HG03060 (cell line): ENCODE results near the gene CCL23.

Experiments used
- ATAC-seq: cut with Tn5 transposase; IDR thresholded peaks from one replicate; pipeline ENCODE4 v1.9.1; 2021; ENCODE audit warnings: low read depth, moderate number of reproducible peaks; ENCODE audit not compliant: unreplicated experiment

Gene CCL23

DNA sequence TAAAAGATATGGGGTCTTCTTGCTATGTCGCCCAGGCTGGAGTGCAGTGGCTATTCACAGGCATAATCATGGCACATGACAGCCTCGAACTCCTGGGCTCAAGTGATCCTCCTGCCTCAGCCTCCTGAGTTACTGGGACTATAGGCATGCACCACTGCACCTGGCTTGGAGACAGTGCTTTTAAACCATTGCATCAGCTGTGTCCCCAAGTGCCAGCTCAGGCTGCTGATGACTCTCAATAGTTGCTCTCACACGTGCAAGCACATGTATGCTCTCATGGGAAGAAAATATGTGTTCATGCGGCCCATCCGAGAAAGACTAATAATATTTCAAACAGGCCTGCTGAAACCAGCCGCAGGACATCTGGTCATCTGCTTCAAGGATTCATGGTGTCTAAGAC, 45.2 kb downstream of the CCL23 start:
- no peak for ATAC-seq

DNA sequence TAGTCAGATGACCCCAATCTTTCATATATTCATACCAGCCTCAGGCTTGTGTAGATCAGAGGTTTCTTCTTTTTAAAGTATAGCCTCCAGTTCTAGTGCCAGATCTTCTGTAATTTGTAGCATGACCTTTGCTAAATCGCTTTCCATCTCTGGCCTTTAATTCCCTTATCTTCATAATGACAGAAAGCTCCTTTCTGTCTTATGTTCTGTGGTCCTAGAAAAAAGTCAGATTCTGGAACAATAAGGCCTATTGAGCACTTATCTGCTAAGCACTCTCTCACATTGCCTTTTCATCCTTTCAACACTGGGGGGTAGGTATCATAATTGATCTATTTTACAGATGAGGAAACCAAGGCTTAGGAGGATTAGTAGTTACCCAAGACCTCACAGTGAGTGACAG, 45.7 kb downstream of the CCL23 start:
- no peak for ATAC-seq

DNA sequence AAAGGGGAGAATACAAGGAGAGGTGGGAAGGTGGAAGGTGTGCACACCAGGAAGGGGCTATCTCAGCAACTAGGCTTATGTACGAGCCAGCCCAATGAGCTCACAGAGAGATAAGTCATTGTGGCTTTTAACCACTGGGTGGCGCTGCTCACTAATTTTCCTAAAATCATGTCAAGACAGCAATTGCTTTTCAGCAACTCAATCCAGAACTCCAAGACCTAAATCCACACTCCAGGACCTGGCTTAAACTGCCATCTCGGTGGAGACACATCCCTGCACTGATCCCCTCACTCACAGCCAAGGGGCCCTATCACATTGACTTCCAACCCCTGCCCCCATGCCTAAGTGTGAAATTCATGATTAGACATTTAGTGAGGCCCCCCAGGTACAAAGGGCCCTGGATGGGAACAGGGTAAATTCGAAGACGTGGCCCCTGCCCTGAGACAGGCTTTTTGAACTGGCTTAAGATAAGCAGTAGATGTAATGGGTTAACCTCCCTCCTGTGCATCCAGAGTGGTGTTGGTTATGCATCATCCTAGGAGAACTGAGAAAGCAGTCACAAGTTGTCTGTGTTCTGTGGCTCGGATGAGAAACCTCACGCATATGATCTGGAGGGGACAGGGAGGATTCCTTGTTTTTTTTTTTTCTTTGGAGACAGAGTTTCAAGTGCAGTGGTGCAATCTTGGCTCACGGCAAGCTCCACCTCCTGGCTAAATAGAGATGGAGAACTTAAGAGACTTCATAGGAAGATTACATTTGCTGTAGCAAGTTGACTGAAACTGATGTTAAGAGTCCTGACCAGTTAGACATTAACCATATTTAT, 48.0 kb downstream of the CCL23 start:
- ATAC-seq, result no peak

DNA sequence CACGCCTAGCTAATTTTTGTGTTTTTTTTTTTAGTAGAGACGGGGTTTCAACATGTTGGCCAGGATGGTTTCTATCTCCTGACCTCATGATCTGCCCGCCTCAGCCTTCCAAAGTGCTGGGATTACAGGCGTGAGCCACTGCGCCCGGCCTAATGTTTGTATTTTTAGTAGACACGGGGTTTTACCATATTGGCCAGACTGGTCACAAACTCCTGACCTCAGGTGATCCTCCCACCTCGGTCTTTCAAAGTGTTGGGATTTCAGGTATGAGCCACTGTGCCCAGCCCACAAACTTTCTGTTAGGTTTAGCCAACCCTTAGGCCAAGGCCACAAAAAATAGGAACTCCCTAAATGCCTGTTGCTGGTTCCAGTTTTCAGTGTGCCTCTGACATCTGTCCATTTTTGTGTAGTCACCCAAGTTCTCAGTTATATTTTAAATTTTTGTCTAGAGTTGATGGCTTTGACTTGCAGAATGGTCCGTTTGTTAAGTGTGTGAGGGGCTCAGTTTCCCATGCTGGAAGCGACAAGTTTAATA, 49.2 kb downstream of the CCL23 start:
- no peak for ATAC-seq

DNA sequence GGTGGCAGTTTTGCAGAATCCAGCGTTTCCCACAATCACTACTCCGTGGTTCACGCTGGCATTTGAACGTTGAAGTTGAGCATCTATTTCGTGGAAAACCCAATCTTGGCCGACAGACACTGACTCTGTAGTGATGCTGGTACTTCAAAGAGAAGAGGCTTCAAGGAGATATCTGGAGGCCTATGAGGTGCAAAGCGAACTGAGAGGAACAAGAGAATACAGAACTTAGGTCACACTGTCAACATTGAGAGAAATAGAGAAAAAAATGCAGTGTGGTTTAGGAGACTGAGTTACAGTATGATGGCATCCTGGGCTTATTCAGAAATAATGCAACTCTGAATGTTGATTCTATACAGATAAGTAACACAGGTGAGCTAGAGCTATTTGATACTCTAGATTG, 52.5 kb downstream of the CCL23 start:
- no peak for ATAC-seq

DNA sequence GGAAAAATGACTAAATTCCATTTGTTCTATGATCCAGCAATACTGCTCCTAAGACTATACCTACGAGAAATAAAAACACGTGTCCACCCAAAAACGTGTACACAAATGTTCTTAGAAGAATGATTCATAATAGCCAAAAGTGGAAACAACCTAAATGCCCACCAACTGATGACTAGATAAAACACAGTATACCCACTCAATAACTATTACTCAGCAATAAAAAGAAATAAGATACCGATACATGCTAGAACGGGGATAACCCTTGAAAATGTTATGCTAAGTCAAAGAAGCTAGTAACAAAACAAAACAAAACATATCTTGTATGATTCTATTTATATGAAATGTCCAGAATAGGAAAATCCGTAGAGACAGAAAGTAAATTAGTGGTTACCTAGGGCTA, 54.1 kb downstream of the CCL23 start:
- no peak for ATAC-seq
